Measurements from ENCODE around the gene CHRFAM7A. TPM values are rescaled to one million over a fixed set of nuclear protein-coding genes. Genes with fewer than 3 reads are reported as not detected.
A peak's percentile ranks its signal among the peaks of the same experiment; 100 is the strongest.
"Not testable (repeated sequence)": the region's sequence is repeated elsewhere in the genome, so short reads cannot be mapped to it uniquely, and the experiment has no call there.

Gene CHRFAM7A
- total and polyA plus RNA-seq, 4 donors = 0.05 to 1.2 (median 0.37) TPM; not detected in 1

GRCh38 chr15:30355043-30355442, 38.3 kb downstream of the CHRFAM7A start:
- not testable (repeated sequence) for H3K27me3 ChIP-seq (ENCODE audit: control insufficient read depth in 4 of 4, insufficient read depth in 4 of 4, low read length in 3 of 4); H3K9ac ChIP-seq (ENCODE audit: low read depth in 1 of 2, low read length in 2 of 2); H3K4me1 ChIP-seq (ENCODE audit: control insufficient read depth in 4 of 4, insufficient read depth in 4 of 4, low read length in 3 of 4); H3K4me3 ChIP-seq (ENCODE audit: low read depth in 1 of 3, low read length in 3 of 3); H3K27ac ChIP-seq (ENCODE audit: low read depth in 1 of 2, low read length in 2 of 2); H3K36me3 ChIP-seq (ENCODE audit: control insufficient read depth in 4 of 4, insufficient read depth in 3 of 4, low read depth in 1 of 4, low read length in 3 of 4); H3K9me3 ChIP-seq (ENCODE audit: control insufficient read depth in 4 of 4, low read length in 3 of 4); DNase-seq (ENCODE audit: low spot score)
- 81% methylated on average over 3 of the region's 6 CpGs for WGBS

- H3K4me3 ChIP-seq (ENCODE audit: low read depth in 1 of 3, low read length in 3 of 3); H3K27ac ChIP-seq (ENCODE audit: low read depth in 1 of 2, low read length in 2 of 2); H3K4me1 ChIP-seq (ENCODE audit: control insufficient read depth in 4 of 4, insufficient read depth in 4 of 4, low read length in 3 of 4); H3K36me3 ChIP-seq (ENCODE audit: control insufficient read depth in 4 of 4, insufficient read depth in 3 of 4, low read depth in 1 of 4, low read length in 3 of 4); DNase-seq (ENCODE audit: low spot score); H3K27me3 ChIP-seq (ENCODE audit: control insufficient read depth in 4 of 4, insufficient read depth in 4 of 4, low read length in 3 of 4); H3K9ac ChIP-seq (ENCODE audit: low read depth in 1 of 2, low read length in 2 of 2); H3K9me3 ChIP-seq (ENCODE audit: control insufficient read depth in 4 of 4, low read length in 3 of 4): not testable (repeated sequence)
- no CpG with 5 or more reads among the region's 5 CpGs for WGBS
Measured at GRCh38 chr15:30349803-30350202, 43.5 kb downstream of the CHRFAM7A start.

GRCh38 chr15:30336584-30336983, 56.8 kb downstream of the CHRFAM7A start:
- WGBS = no CpG with 5 or more reads among the region's 4 CpGs
- not testable (repeated sequence) for H3K9me3 ChIP-seq (ENCODE audit: control insufficient read depth in 4 of 4, low read length in 3 of 4); H3K27me3 ChIP-seq (ENCODE audit: control insufficient read depth in 4 of 4, insufficient read depth in 4 of 4, low read length in 3 of 4); H3K9ac ChIP-seq (ENCODE audit: low read depth in 1 of 2, low read length in 2 of 2); H3K4me3 ChIP-seq (ENCODE audit: low read depth in 1 of 3, low read length in 3 of 3); DNase-seq (ENCODE audit: low spot score); H3K36me3 ChIP-seq (ENCODE audit: control insufficient read depth in 4 of 4, insufficient read depth in 3 of 4, low read depth in 1 of 4, low read length in 3 of 4); H3K27ac ChIP-seq (ENCODE audit: low read depth in 1 of 2, low read length in 2 of 2); H3K4me1 ChIP-seq (ENCODE audit: control insufficient read depth in 4 of 4, insufficient read depth in 4 of 4, low read length in 3 of 4)

- WGBS = 71% methylated on average over 2 of the region's 5 CpGs
Measured at GRCh38 chr15:30334152-30334551, 59.2 kb downstream of the CHRFAM7A start.

GRCh38 chr15:30326145-30326544, 67.2 kb downstream of the CHRFAM7A start:
- peak; percentile 37 for DNase-seq (ENCODE audit: low spot score)
- not testable (repeated sequence) for H3K9me3 ChIP-seq (ENCODE audit: control insufficient read depth in 4 of 4, low read length in 3 of 4); H3K9ac ChIP-seq (ENCODE audit: low read depth in 1 of 2, low read length in 2 of 2); H3K27ac ChIP-seq (ENCODE audit: low read depth in 1 of 2, low read length in 2 of 2); H3K36me3 ChIP-seq (ENCODE audit: control insufficient read depth in 4 of 4, insufficient read depth in 3 of 4, low read depth in 1 of 4, low read length in 3 of 4); H3K4me3 ChIP-seq (ENCODE audit: low read depth in 1 of 3, low read length in 3 of 3); H3K4me1 ChIP-seq (ENCODE audit: control insufficient read depth in 4 of 4, insufficient read depth in 4 of 4, low read length in 3 of 4); H3K27me3 ChIP-seq (ENCODE audit: control insufficient read depth in 4 of 4, insufficient read depth in 4 of 4, low read length in 3 of 4)
- 82% methylated on average over 13 of the region's 13 CpGs for WGBS

More at GRCh38 chr15:30334152-30334551, 59.2 kb downstream of the CHRFAM7A start:
- not testable (repeated sequence) for H3K9me3 ChIP-seq (ENCODE audit: control insufficient read depth in 4 of 4, low read length in 3 of 4); H3K27me3 ChIP-seq (ENCODE audit: control insufficient read depth in 4 of 4, insufficient read depth in 4 of 4, low read length in 3 of 4); H3K36me3 ChIP-seq (ENCODE audit: control insufficient read depth in 4 of 4, insufficient read depth in 3 of 4, low read depth in 1 of 4, low read length in 3 of 4); H3K4me1 ChIP-seq (ENCODE audit: control insufficient read depth in 4 of 4, insufficient read depth in 4 of 4, low read length in 3 of 4); H3K27ac ChIP-seq (ENCODE audit: low read depth in 1 of 2, low read length in 2 of 2); H3K4me3 ChIP-seq (ENCODE audit: low read depth in 1 of 3, low read length in 3 of 3); H3K9ac ChIP-seq (ENCODE audit: low read depth in 1 of 2, low read length in 2 of 2); DNase-seq (ENCODE audit: low spot score)

- H3K9ac ChIP-seq (ENCODE audit: low read depth in 1 of 2, low read length in 2 of 2); DNase-seq (ENCODE audit: low spot score); H3K36me3 ChIP-seq (ENCODE audit: control insufficient read depth in 4 of 4, insufficient read depth in 3 of 4, low read depth in 1 of 4, low read length in 3 of 4); H3K4me3 ChIP-seq (ENCODE audit: low read depth in 1 of 3, low read length in 3 of 3); H3K9me3 ChIP-seq (ENCODE audit: control insufficient read depth in 4 of 4, low read length in 3 of 4); H3K27ac ChIP-seq (ENCODE audit: low read depth in 1 of 2, low read length in 2 of 2); H3K4me1 ChIP-seq (ENCODE audit: control insufficient read depth in 4 of 4, insufficient read depth in 4 of 4, low read length in 3 of 4); H3K27me3 ChIP-seq (ENCODE audit: control insufficient read depth in 4 of 4, insufficient read depth in 4 of 4, low read length in 3 of 4): not testable (repeated sequence)
- no CpG with 5 or more reads among the region's 5 CpGs for WGBS
Measured at GRCh38 chr15:30321063-30321462, 72.3 kb downstream of the CHRFAM7A start.

GRCh38 chr15:30315704-30316103, 77.6 kb downstream of the CHRFAM7A start:
- not testable (repeated sequence) for H3K9ac ChIP-seq (ENCODE audit: low read depth in 1 of 2, low read length in 2 of 2); H3K4me1 ChIP-seq (ENCODE audit: control insufficient read depth in 4 of 4, insufficient read depth in 4 of 4, low read length in 3 of 4); H3K4me3 ChIP-seq (ENCODE audit: low read depth in 1 of 3, low read length in 3 of 3); H3K9me3 ChIP-seq (ENCODE audit: control insufficient read depth in 4 of 4, low read length in 3 of 4); H3K27ac ChIP-seq (ENCODE audit: low read depth in 1 of 2, low read length in 2 of 2); H3K36me3 ChIP-seq (ENCODE audit: control insufficient read depth in 4 of 4, insufficient read depth in 3 of 4, low read depth in 1 of 4, low read length in 3 of 4); H3K27me3 ChIP-seq (ENCODE audit: control insufficient read depth in 4 of 4, insufficient read depth in 4 of 4, low read length in 3 of 4); DNase-seq (ENCODE audit: low spot score)
- WGBS = no CpG with 5 or more reads among the region's 3 CpGs

GRCh38 chr15:30310575-30310974, 82.8 kb downstream of the CHRFAM7A start:
- H3K9me3 ChIP-seq (ENCODE audit: control insufficient read depth in 4 of 4, low read length in 3 of 4); H3K27ac ChIP-seq (ENCODE audit: low read depth in 1 of 2, low read length in 2 of 2); H3K4me1 ChIP-seq (ENCODE audit: control insufficient read depth in 4 of 4, insufficient read depth in 4 of 4, low read length in 3 of 4); H3K4me3 ChIP-seq (ENCODE audit: low read depth in 1 of 3, low read length in 3 of 3); H3K36me3 ChIP-seq (ENCODE audit: control insufficient read depth in 4 of 4, insufficient read depth in 3 of 4, low read depth in 1 of 4, low read length in 3 of 4); H3K9ac ChIP-seq (ENCODE audit: low read depth in 1 of 2, low read length in 2 of 2); DNase-seq (ENCODE audit: low spot score); H3K27me3 ChIP-seq (ENCODE audit: control insufficient read depth in 4 of 4, insufficient read depth in 4 of 4, low read length in 3 of 4): not testable (repeated sequence)

All from liver (tissue), 9 donors.